ENCODE measurements around the gene TRIP10.

TRIP10 gene

GRCh38 chr19:6735181-6735911 lies 4.1 kb upstream of the TRIP10 start:
- Histone ChIP-seq H3K27ac (ENCODE audit: insufficient read depth, low read depth, low read length, poor library complexity, severe bottlenecking) (no peak overlapping the region), H3K4me3 (ENCODE audit: insufficient read depth, low read depth, low read length) (no peak overlapping the region), H3K9me3 (ENCODE audit: control insufficient read depth, low read length) (no peaks in the 10 kb centered on the region), H3K36me3 (ENCODE audit: control insufficient read depth, insufficient read depth, low read length) (peaks cover 3% of the 10 kb centered on the region), H3K27me3 (ENCODE audit: control insufficient read depth, insufficient read depth, low read length, poor library complexity, severe bottlenecking) (no peaks in the 10 kb centered on the region), H3K4me1 (ENCODE audit: control insufficient read depth, insufficient read depth, low read length) (peaks cover 21% of the 10 kb centered on the region)
- 45 to 55% methylated on average over 15 of the region's 15 CpGs for WGBS, 2 experiments

GRCh38 chr19:6736169-6736916 lies 3.1 kb upstream of the TRIP10 start:
- H3K4me1 ChIP-seq (ENCODE audit: control insufficient read depth, insufficient read depth, low read length) = peaks cover 21% of the 10 kb centered on the region
- no peaks in the 10 kb centered on the region for H3K9me3 ChIP-seq (ENCODE audit: control insufficient read depth, low read length)
- WGBS, 2 experiments = 40 to 45% methylated on average over 25 of the region's 25 CpGs
- H3K4me3 ChIP-seq (ENCODE audit: insufficient read depth, low read depth, low read length) = peak overlapping the region; percentile 76
- peak overlapping the region; percentile 99 for H3K27ac ChIP-seq (ENCODE audit: insufficient read depth, low read depth, low read length, poor library complexity, severe bottlenecking)
- H3K36me3 ChIP-seq (ENCODE audit: control insufficient read depth, insufficient read depth, low read length) = peaks cover 3% of the 10 kb centered on the region
- H3K27me3 ChIP-seq (ENCODE audit: control insufficient read depth, insufficient read depth, low read length, poor library complexity, severe bottlenecking) = no peaks in the 10 kb centered on the region

- peak overlapping the region; percentile 76 for H3K4me3 ChIP-seq (ENCODE audit: insufficient read depth, low read depth, low read length)
- peaks cover 3% of the 10 kb centered on the region for H3K36me3 ChIP-seq (ENCODE audit: control insufficient read depth, insufficient read depth, low read length)
- H3K9me3 ChIP-seq (ENCODE audit: control insufficient read depth, low read length) = no peaks in the 10 kb centered on the region
- WGBS, 2 experiments = 1% methylated on average over 16 of the region's 16 CpGs
- H3K4me1 ChIP-seq (ENCODE audit: control insufficient read depth, insufficient read depth, low read length) = peaks cover 21% of the 10 kb centered on the region
- no peaks in the 10 kb centered on the region for H3K27me3 ChIP-seq (ENCODE audit: control insufficient read depth, insufficient read depth, low read length, poor library complexity, severe bottlenecking)
- peak overlapping the region; percentile 99 for H3K27ac ChIP-seq (ENCODE audit: insufficient read depth, low read depth, low read length, poor library complexity, severe bottlenecking)
Observed at GRCh38 chr19:6736917-6737283, 2.6 kb upstream of the TRIP10 start.

- no peaks in the 10 kb centered on the region for H3K27me3 ChIP-seq (ENCODE audit: control insufficient read depth, insufficient read depth, low read length, poor library complexity, severe bottlenecking)
- no peaks in the 10 kb centered on the region for H3K36me3 ChIP-seq (ENCODE audit: control insufficient read depth, insufficient read depth, low read length)
- 0% methylated on average over 55 of the region's 55 CpGs for WGBS, 2 experiments
- no peaks in the 10 kb centered on the region for H3K9me3 ChIP-seq (ENCODE audit: control insufficient read depth, low read length)
- peak within 1 kb of the TSS; percentile 76 for H3K4me3 ChIP-seq (ENCODE audit: insufficient read depth, low read depth, low read length)
- H3K27ac ChIP-seq (ENCODE audit: insufficient read depth, low read depth, low read length, poor library complexity, severe bottlenecking) = peak within 1 kb of the TSS; percentile 99
- H3K4me1 ChIP-seq (ENCODE audit: control insufficient read depth, insufficient read depth, low read length) = peaks cover 25% of the 10 kb centered on the region
Observed at GRCh38 chr19:6737284-6737872, 2.1 kb upstream of the TRIP10 start, which contains the start of gene GPR108. Gene GPR108 (minus strand): TSS chr19:6737580. CDS start chr19:6737576, 4 bp downstream.

- Histone ChIP-seq H3K27me3 (ENCODE audit: control insufficient read depth, insufficient read depth, low read length, poor library complexity, severe bottlenecking) (no peaks in the 10 kb centered on the region), H3K4me1 (ENCODE audit: control insufficient read depth, insufficient read depth, low read length) (peaks cover 32% of the 10 kb centered on the region), H3K36me3 (ENCODE audit: control insufficient read depth, insufficient read depth, low read length) (no peaks in the 10 kb centered on the region), H3K27ac (ENCODE audit: insufficient read depth, low read depth, low read length, poor library complexity, severe bottlenecking) (peak overlapping the region; percentile 72), H3K9me3 (ENCODE audit: control insufficient read depth, low read length) (no peaks in the 10 kb centered on the region), H3K4me3 (ENCODE audit: insufficient read depth, low read depth, low read length) (no peak overlapping the region)
- 25% methylated on average over 13 of the region's 13 CpGs for WGBS, 2 experiments
Observed at GRCh38 chr19:6737873-6738786, 1.4 kb upstream of the TRIP10 start.

- H3K27ac ChIP-seq (ENCODE audit: insufficient read depth, low read depth, low read length, poor library complexity, severe bottlenecking) = peak overlapping the region; percentile 72
Observed at GRCh38 chr19:6738787-6739389, 592 bp upstream of the TRIP10 start.

GRCh38 chr19:6739883-6740588 lies 556 bp downstream of the TRIP10 start:
- no peaks in the 10 kb centered on the region for H3K9me3 ChIP-seq (ENCODE audit: control insufficient read depth, low read length)
- 0 to 1% methylated on average over 33 to 34 of the region's 34 CpGs for WGBS, 2 experiments
- H3K27ac ChIP-seq (ENCODE audit: insufficient read depth, low read depth, low read length, poor library complexity, severe bottlenecking) = peak overlapping the region; percentile 45
- H3K36me3 ChIP-seq (ENCODE audit: control insufficient read depth, insufficient read depth, low read length) = no peaks in the 10 kb centered on the region
- peaks cover 50% of the 10 kb centered on the region for H3K4me1 ChIP-seq (ENCODE audit: control insufficient read depth, insufficient read depth, low read length)
- no peaks in the 10 kb centered on the region for H3K27me3 ChIP-seq (ENCODE audit: control insufficient read depth, insufficient read depth, low read length, poor library complexity, severe bottlenecking)
- H3K4me3 ChIP-seq (ENCODE audit: insufficient read depth, low read depth, low read length) = peak overlapping the region; percentile 85

More at GRCh38 chr19:6738787-6739389, 592 bp upstream of the TRIP10 start:
- peaks cover 40% of the 10 kb centered on the region for H3K4me1 ChIP-seq (ENCODE audit: control insufficient read depth, insufficient read depth, low read length)
- no peaks in the 10 kb centered on the region for H3K9me3 ChIP-seq (ENCODE audit: control insufficient read depth, low read length)
- WGBS, 2 experiments = 26 to 30% methylated on average over 24 of the region's 24 CpGs
- H3K27me3 ChIP-seq (ENCODE audit: control insufficient read depth, insufficient read depth, low read length, poor library complexity, severe bottlenecking) = no peaks in the 10 kb centered on the region
- H3K36me3 ChIP-seq (ENCODE audit: control insufficient read depth, insufficient read depth, low read length) = no peaks in the 10 kb centered on the region
- peak overlapping the region; percentile 11 for H3K4me3 ChIP-seq (ENCODE audit: insufficient read depth, low read depth, low read length)

GRCh38 chr19:6740589-6741343 lies 1.3 kb downstream of the TRIP10 start:
- Histone ChIP-seq H3K4me3 (ENCODE audit: insufficient read depth, low read depth, low read length) (peak overlapping the region; percentile 85), H3K4me1 (ENCODE audit: control insufficient read depth, insufficient read depth, low read length) (peaks cover 50% of the 10 kb centered on the region), H3K27me3 (ENCODE audit: control insufficient read depth, insufficient read depth, low read length, poor library complexity, severe bottlenecking) (no peaks in the 10 kb centered on the region), H3K27ac (ENCODE audit: insufficient read depth, low read depth, low read length, poor library complexity, severe bottlenecking) (no peak overlapping the region), H3K36me3 (ENCODE audit: control insufficient read depth, insufficient read depth, low read length) (no peaks in the 10 kb centered on the region), H3K9me3 (ENCODE audit: control insufficient read depth, low read length) (no peaks in the 10 kb centered on the region)
- whole genome bisulfite sequencing, 2 experiments = 2% methylated on average over 46 of the region's 46 CpGs
